PC-9 (cell line): ENCODE results near the gene MB21D2. TPM values are rescaled to one million over a fixed set of nuclear protein-coding genes. Genes with fewer than 3 reads are reported as not detected.
"Not testable (repeated sequence)": the region's sequence is repeated elsewhere in the genome, so short reads cannot be mapped to it uniquely, and the experiment has no call there.

Source experiments
- BruUV-seq: library from RNA; stranded (reverse); fragments of 400-500 nt; replicated peaks from 2 replicates; lab custom pipeline; 2021; lab: Mats Ljungman, UMichigan
- CTCF ChIA-PET: fragments of 300-600 bp; sonication (Branson Sonifier 250); formaldehyde crosslinking; loops from one replicate; lab custom pipeline; 2022; ENCODE audit warnings: antibody characterized with exemption; lab: Charles Lee
- POLR2A ChIA-PET: fragments of 300-600 bp; sonication (Branson Sonifier 250); formaldehyde crosslinking; loops from one replicate; lab custom pipeline; 2022; ENCODE audit warnings: antibody characterized with exemption; ENCODE audit not compliant: unreplicated experiment; lab: Charles Lee
- DNase-seq, 2 experiments: peaks; one replicate each; pipeline versions ENCODE4 v3.0.0 to v3.0.0-alpha.2; 2015 to 2022; ENCODE audit warnings: mixed read lengths in 1 of 2
- H2AFZ ChIP-seq: fragments of 200-600 bp; sonication (generic); 2 replicates; pipeline ENCODE4 v1.8.1; 2017; ENCODE audit warnings: antibody characterized with exemption
- H3F3A ChIP-seq: fragments of 200-600 bp; sonication (generic); 2 replicates; pipeline ENCODE4 v1.8.1; 2017; ENCODE audit warnings: antibody characterized with exemption, mild to moderate bottlenecking, low read depth; ENCODE audit not compliant: insufficient read depth
- H3K27ac ChIP-seq: fragments of 200-600 bp; sonication (generic); 2 replicates; pipeline ENCODE4 v1.6.1; 2016; ENCODE audit warnings: mixed run types
- H3K27me3 ChIP-seq: fragments of 200-600 bp; sonication (generic); 2 replicates; pipeline ENCODE4 v1.6.1; 2016; ENCODE audit warnings: low read depth, mixed run types; ENCODE audit not compliant: insufficient read depth
- H3K36me3 ChIP-seq: fragments of 200-600 bp; sonication (generic); 2 replicates; pipeline ENCODE4 v1.6.1; 2016; ENCODE audit warnings: low read depth, mixed run types
- H3K4me1 ChIP-seq: fragments of 200-600 bp; sonication (generic); replicated peaks from 2 replicates; pipeline ENCODE4 v1.6.1; 2016; ENCODE audit warnings: mixed run types; ENCODE audit not compliant: insufficient read depth
- H3K4me2 ChIP-seq: fragments of 200-600 bp; sonication (generic); 2 replicates; pipeline ENCODE4 v1.6.1; 2017; ENCODE audit warnings: mixed run types
- H3K4me3 ChIP-seq: fragments of 200-600 bp; sonication (generic); 2 replicates; pipeline ENCODE4 v1.6.1; 2016; ENCODE audit warnings: mixed run types
- H3K79me2 ChIP-seq: fragments of 200-600 bp; sonication (generic); 2 replicates; pipeline ENCODE4 v1.6.1; 2017; ENCODE audit warnings: low read depth, mixed run types
- H3K9me2 ChIP-seq: fragments of 200-600 bp; sonication (generic); 2 replicates; pipeline ENCODE4 v1.8.1; 2017; ENCODE audit warnings: mild to moderate bottlenecking; ENCODE audit not compliant: insufficient read depth
- H3K9me3 ChIP-seq: fragments of 200-600 bp; sonication (generic); 2 replicates; pipeline ENCODE4 v1.8.1; 2016; ENCODE audit warnings: low read depth; ENCODE audit not compliant: insufficient read depth
- H4K20me1 ChIP-seq: fragments of 200-600 bp; sonication (generic); 2 replicates; pipeline ENCODE4 v1.8.1; 2017; ENCODE audit not compliant: insufficient read depth
- CTCF ChIP-seq: fragments of 200-600 bp; sonication (generic); conservative IDR thresholded peaks from 2 replicates; pipeline ENCODE4 v1.6.1; 2017; ENCODE audit warnings: mixed run types, antibody characterized with exemption, mild to moderate bottlenecking, moderate library complexity
- EZH2 ChIP-seq: fragments of 200-600 bp; sonication (generic); IDR thresholded peaks from 2 replicates; pipeline ENCODE4 v1.8.0; 2017; ENCODE audit warnings: antibody characterized with exemption, low read depth
- intact Hi-C: fragments of 100-400 bp; cut with micrococcal nuclease; formaldehyde crosslinking; loops from one replicate; pipeline ENCODE4 v1.10.0; 2022; ENCODE audit not compliant: unreplicated experiment
- total RNA-seq: library from RNA; stranded (reverse); gene quantifications from 2 replicates; pipeline ENCODE4 v1.2.3, GENCODE V29; 2021

MB21D2 gene
- total RNA-seq, 1 experiment from 2014 or later, result 5.1 TPM

- intact Hi-C loops, result no loop called here
- CTCF ChIA-PET, result no interaction called here
- TF ChIP-seq CTCF (no peak), EZH2 (no peak)
These were observed 117.9 kb downstream of the MB21D2 start for GRCh38 chr3:192799721-192800120.

GRCh38 chr3:192795021-192795420 is 122.6 kb downstream of the MB21D2 start:
- H3K4me1 ChIP-seq, result no peaks in the 10 kb centered on the region
- no peaks in the 10 kb centered on the region for H3K9me3 ChIP-seq
- no peaks in the 10 kb centered on the region for H3K36me3 ChIP-seq
- no peaks in the 10 kb centered on the region for H3K27me3 ChIP-seq
- no peak for DNase-seq
- H3K4me3 ChIP-seq, result no peak overlapping the region
- no peak overlapping the region for H2AFZ ChIP-seq
- POLR2A ChIA-PET, result no interaction called here
- H4K20me1 ChIP-seq, result no peaks in the 10 kb centered on the region
- no peak overlapping the region for H3K4me2 ChIP-seq
- CTCF ChIA-PET, result interaction anchor here (0.6 kb wide), 1 partner anchor 45 kb away, joined by 16 read pairs; no protein-coding TSS in a partner anchor
- H3K27ac ChIP-seq, result no peak overlapping the region
- intact Hi-C loops, result no loop called here
- H3K9me2 ChIP-seq, result no peaks in the 10 kb centered on the region
- no TSS peak for BruUV-seq
- H3K79me2 ChIP-seq, result no peaks in the 10 kb centered on the region
- no peaks in the 10 kb centered on the region for H3F3A ChIP-seq
- TF ChIP-seq EZH2 (no peak), CTCF (no peak)

More at GRCh38 chr3:192799721-192800120, 117.9 kb downstream of the MB21D2 start:
- no peak overlapping the region for H3K4me3 ChIP-seq
- H3K27ac ChIP-seq, result no peak overlapping the region
- no peaks in the 10 kb centered on the region for H3K9me3 ChIP-seq
- H2AFZ ChIP-seq, result no peak overlapping the region
- H3K27me3 ChIP-seq, result no peaks in the 10 kb centered on the region
- BruUV-seq, result no TSS peak
- H3K4me2 ChIP-seq, result no peak overlapping the region
- H3F3A ChIP-seq, result no peaks in the 10 kb centered on the region
- H4K20me1 ChIP-seq, result no peaks in the 10 kb centered on the region
- H3K79me2 ChIP-seq, result no peaks in the 10 kb centered on the region
- POLR2A ChIA-PET, result no interaction called here
- no peaks in the 10 kb centered on the region for H3K9me2 ChIP-seq
- no peak for DNase-seq
- no peaks in the 10 kb centered on the region for H3K36me3 ChIP-seq
- no peaks in the 10 kb centered on the region for H3K4me1 ChIP-seq

- Histone ChIP-seq H3K4me2 (no peak overlapping the region), H3K27ac (no peak overlapping the region), H3K9me3 (no peaks in the 10 kb centered on the region), H3F3A (no peaks in the 10 kb centered on the region), H2AFZ (no peak overlapping the region), H4K20me1 (no peaks in the 10 kb centered on the region), H3K27me3 (no peaks in the 10 kb centered on the region), H3K9me2 (no peaks in the 10 kb centered on the region), H3K4me3 (no peak overlapping the region), H3K36me3 (no peaks in the 10 kb centered on the region), H3K79me2 (no peaks in the 10 kb centered on the region), H3K4me1 (no peaks in the 10 kb centered on the region)
- intact Hi-C loops, result no loop called here
- TF ChIP-seq EZH2 (no peak), CTCF (no peak)
- no TSS peak for BruUV-seq
- ChIA-PET POLR2A (no interaction called here), CTCF (no interaction called here)
- no peak for DNase-seq
These were observed 123.4 kb downstream of the MB21D2 start for GRCh38 chr3:192794216-192794615.

GRCh38 chr3:192788816-192789515 is 128.7 kb downstream of the MB21D2 start:
- CTCF ChIA-PET, H3F3A ChIP-seq, DNase-seq, H3K36me3 ChIP-seq, H4K20me1 ChIP-seq, POLR2A ChIA-PET, H3K9me3 ChIP-seq, BruUV-seq, H3K27me3 ChIP-seq, H2AFZ ChIP-seq, H3K9me2 ChIP-seq, H3K27ac ChIP-seq, H3K4me3 ChIP-seq, H3K4me2 ChIP-seq, H3K79me2 ChIP-seq, intact Hi-C loops, H3K4me1 ChIP-seq: not testable (repeated sequence)
